ENCODE results near the gene KCNAB1. TPM values are rescaled to one million over a fixed set of nuclear protein-coding genes. Genes with fewer than 3 reads are reported as not detected.

KCNAB1 gene
- total and polyA plus RNA-seq, 2 of the 8 experiments (the other 6 are each of a cell fraction or from before 2014, with no cell fraction given): 0.51 to 2.3 TPM

DNA sequence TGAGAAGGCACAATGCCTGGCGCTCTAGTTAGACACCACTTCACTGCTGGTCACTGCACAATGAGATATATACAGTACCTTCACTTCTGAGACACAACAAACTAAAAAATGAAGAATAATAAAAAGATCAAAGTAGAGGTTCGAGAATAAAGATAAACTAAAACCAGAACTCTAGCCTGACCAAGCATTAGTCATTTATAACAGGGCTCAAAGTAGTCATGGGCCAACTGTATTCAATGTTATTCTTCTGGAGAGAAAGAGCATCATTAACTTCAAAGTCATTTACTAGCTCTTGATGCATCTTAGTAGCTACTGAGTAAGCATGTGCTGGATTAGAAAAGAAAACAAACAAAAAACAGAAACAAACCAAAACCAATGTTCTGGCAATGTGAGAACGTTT lies 289.3 kb downstream of the KCNAB1 start (continued):
- TF ChIP-seq MAFK (IDR thresholded peaks at IDR 0.05; ENCODE audit: low read depth, low read length) (no peak), BACH1 (IDR thresholded peaks at IDR 0.05; ENCODE audit: low read length) (no peak)

Measured in H1 (cell line).